GM06990 (cell line): ENCODE measurements around the gene FSTL4.

ENCODE experiments used
- DNase-seq: peaks from one replicate; pipeline ENCODE4 v3.0.0-alpha.2; 2011; ENCODE audit not compliant: insufficient read length; ENCODE audit errors: extremely low read depth
- H3K27me3 ChIP-seq: replicated peaks from 2 replicates; pipeline ENCODE4 v1.6.0; 2011; ENCODE audit warnings: low read length; ENCODE audit not compliant: control insufficient read depth, insufficient read depth
- H3K36me3 ChIP-seq: 2 replicates; pipeline ENCODE4 v1.5.1; 2011; ENCODE audit warnings: low read length; ENCODE audit not compliant: control insufficient read depth, insufficient read depth
- H3K4me3 ChIP-seq: replicated peaks from 2 replicates; pipeline ENCODE4 v1.5.1; 2011; ENCODE audit warnings: low read depth, mild to moderate bottlenecking, control low read depth, low read length
- CTCF ChIP-seq: IDR thresholded peaks from 2 replicates; pipeline ENCODE4 v1.5.1; 2011; ENCODE audit warnings: low read length, control low read depth, mild to moderate bottlenecking, inconsistent platforms; ENCODE audit not compliant: insufficient read depth, poor library complexity, severe bottlenecking

Gene FSTL4

DNA sequence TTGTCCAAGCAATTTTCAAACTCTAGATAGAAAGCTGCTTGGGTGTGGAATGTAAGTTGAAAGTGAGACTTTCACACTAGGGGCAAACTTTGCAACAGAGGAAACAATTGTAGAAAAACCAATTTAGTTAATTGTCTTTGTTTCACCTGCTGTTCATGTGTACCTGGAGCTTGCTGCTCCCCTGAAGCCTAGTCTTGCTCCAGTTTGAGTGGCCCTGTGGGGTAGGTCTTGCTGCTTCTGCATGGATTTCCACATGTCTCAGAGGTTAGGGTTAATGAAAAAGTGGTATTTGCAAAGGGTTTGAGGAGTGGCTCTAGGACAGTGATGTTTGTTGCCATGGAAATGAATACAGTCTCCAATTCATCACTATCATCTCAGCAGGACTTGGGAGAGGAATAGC lies 182.2 kb downstream of the FSTL4 start:
- Histone ChIP-seq H3K4me3 (no peak overlapping the region), H3K36me3 (no peaks in the 10 kb centered on the region), H3K27me3 (no peaks in the 10 kb centered on the region; the same call in none of the 2 replicates)
- no peak for DNase-seq
- TF ChIP-seq CTCF: no peak

DNA sequence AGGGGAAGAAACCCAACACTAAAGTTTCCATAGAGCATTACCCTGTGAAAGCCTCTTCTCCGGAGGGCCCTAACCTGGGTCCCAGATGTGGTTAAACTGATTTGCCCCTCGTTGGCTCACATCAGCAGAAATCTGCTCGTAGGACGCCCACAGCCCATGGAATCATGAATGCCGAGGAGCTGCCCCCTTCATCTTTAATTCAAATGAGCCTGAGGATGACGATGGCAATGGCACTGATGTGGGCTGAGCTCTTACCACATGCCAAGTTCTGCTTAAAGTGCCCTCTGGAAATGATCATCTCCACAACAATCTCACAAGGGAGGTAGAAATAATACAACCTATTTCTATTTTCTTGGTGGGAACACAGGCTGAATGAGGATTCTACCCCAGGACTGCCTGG lies 183.3 kb downstream of the FSTL4 start:
- DNase-seq: no peak
- H3K27me3 ChIP-seq: no peaks in the 10 kb centered on the region; the same call in none of the 2 replicates
- no peak for TF ChIP-seq CTCF

DNA sequence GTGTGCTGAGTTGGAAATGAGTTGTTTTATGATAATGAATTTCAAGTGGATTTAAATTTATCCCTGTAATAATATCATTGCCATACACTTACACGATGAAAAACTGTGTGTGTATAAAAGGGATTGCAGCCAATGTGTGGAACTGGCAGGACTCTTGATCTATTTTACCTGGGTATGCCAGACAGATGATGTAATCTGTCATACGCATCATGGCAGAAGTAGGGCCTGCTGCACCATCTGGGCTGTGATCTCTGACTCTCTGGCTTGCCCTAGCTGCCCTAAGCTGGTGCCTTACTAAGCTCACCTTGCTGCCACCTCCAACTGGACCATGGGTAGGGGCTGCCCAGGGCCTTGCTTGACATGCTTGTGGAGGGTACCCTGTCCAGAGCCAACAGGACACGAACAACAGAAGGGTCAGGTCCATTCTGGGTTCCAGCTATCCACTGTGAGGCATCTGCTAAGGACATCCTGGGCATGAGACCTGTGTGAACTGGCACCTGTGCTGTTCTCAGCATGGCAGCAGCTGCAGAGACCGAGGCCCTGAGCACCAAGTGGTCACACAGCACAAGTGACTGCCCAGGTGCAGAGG lies 184.2 kb downstream of the FSTL4 start:
- no peaks in the 10 kb centered on the region for H3K36me3 ChIP-seq
- DNase-seq: no peak
- H3K27me3 ChIP-seq: no peaks in the 10 kb centered on the region; the same call in none of the 2 replicates
- no peak for TF ChIP-seq CTCF
- H3K4me3 ChIP-seq: no peak overlapping the region

More for the DNA sequence above, 183.3 kb downstream of the FSTL4 start:
- no peaks in the 10 kb centered on the region for H3K36me3 ChIP-seq
- H3K4me3 ChIP-seq: no peak overlapping the region

DNA sequence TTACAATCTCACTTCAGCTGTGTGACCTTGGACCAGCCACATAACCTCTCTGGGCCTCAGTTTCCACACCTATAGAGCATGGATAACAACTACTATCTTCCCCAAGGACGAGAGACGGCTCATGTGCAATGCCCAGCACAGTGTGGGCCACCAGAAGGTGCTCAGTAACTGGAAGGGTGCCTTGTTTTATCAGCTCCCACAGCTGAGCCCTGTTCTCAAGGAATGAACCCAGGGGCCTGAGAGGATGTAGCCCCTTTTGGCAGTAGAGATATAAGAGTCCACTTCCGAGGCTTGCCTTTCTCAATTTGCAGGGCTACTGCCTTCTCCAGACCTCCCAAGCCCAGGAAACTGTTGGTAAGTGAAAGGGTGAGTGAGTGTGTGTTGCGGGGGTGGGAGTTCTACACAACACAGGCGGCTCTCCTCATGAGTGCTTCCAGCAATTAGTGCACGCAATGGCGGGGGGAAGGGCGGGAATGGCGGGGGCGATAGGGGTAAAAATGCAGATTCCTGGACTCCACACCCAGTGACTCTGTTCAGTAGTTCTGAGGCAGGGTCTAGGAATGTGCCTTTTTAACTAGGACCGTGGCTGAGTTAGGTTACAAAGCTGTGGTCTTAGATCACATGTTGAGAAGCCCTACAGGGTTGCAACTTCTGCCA lies 185.1 kb downstream of the FSTL4 start:
- H3K36me3 ChIP-seq: no peaks in the 10 kb centered on the region
- no peak for DNase-seq
- no peak for TF ChIP-seq CTCF
- H3K27me3 ChIP-seq: no peaks in the 10 kb centered on the region; the same call in none of the 2 replicates
- no peak overlapping the region for H3K4me3 ChIP-seq

DNA sequence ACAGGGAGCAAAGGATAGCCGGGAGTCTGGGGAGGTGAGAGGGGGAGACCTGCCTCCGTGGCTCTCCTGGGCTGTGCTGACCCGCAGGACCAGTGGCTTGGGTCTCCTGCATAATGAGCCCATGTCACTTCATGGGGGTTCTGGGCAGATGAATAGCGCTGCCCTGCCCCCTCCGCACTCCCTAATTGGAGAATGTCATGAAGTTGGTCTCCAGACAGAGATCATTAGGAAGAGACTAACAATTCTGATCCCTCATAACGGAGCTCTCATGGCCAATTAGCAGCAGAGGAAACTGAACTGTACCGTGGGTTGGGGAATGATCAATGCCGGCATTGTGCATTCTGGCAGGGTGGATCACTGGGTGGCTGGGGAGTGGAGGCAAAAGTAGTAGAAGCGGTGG lies 186.1 kb downstream of the FSTL4 start:
- H3K36me3 ChIP-seq: no peaks in the 10 kb centered on the region
- no peaks in the 10 kb centered on the region; the same call in none of the 2 replicates for H3K27me3 ChIP-seq
- DNase-seq: no peak
- H3K4me3 ChIP-seq: no peak overlapping the region
- no peak for TF ChIP-seq CTCF

DNA sequence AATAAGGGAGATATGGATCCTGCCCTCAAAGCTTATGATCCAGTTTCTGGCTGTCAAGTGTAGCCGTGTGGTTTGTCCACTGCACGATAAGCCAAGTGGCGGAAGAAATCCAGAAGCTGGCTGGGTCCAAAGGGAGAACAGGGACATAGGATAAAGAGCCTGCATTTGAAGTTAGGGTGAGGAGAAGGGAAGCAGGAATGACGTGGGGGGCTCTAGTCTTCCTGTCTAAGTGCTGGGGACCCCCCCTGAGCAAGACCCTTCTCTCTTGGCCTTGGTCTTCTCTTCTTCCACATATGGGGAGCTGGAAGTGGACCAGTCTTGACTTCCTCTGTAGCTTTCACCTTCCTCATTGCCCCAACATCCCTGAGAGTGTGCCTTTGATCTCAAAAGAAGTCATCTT lies 186.6 kb downstream of the FSTL4 start:
- no peak for DNase-seq
- no peak overlapping the region for H3K4me3 ChIP-seq
- H3K36me3 ChIP-seq: no peaks in the 10 kb centered on the region
- no peaks in the 10 kb centered on the region; the same call in none of the 2 replicates for H3K27me3 ChIP-seq
- no peak for TF ChIP-seq CTCF
